GM12892 (cell line): Measurements from ENCODE around the gene DUS4L.

Experiments
- DNase-seq: peaks from one replicate; pipeline ENCODE4 v3.0.0; 2011; ENCODE audit not compliant: insufficient read length
- FAIRE-seq: peaks from 2 replicates; lab custom pipeline; 2011; peaks lifted over from hg19 to GRCh38; lab: Jason Lieb, UNC
- POLR2A ChIP-seq: IDR thresholded peaks from 2 replicates; pipeline ENCODE4 v1.6.1; 2011; ENCODE audit warnings: low read depth, low read length, control low read depth
- POLR2AphosphoS5 ChIP-seq: IDR thresholded peaks from 2 replicates; pipeline ENCODE4 v1.6.1; 2011; ENCODE audit warnings: low read depth, low read length, control low read depth
- TAF1 ChIP-seq: IDR thresholded peaks from 2 replicates; pipeline ENCODE4 v1.6.1; 2011; ENCODE audit warnings: low read depth, mild to moderate bottlenecking, control low read depth, low read length, borderline replicate concordance

DUS4L gene

GRCh38 chr7:107605218-107605815 lies 41.5 kb downstream of the DUS4L start:
- TF ChIP-seq TAF1 (no peak), POLR2AphosphoS5 (no peak), POLR2A (no peak)
- DNase-seq = no peak
- FAIRE-seq = no peak

DNA sequence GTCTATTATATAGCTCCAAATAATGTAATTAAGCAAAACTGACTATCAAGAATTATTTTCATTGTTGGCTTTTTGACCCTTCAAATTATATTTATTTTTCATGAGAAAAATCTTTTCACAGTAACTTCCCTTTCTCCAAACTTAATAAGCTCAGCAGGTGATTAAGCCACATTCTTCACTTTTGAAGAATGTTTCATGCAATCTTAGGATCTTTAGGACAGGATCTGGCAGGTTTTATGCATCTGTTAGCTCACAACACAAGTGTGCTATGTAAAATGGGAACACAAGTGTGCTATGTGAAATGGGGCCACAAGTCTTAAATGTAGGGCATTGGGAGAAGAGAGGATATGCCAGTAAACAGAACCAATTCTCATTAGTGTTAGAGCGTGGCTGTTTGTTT lies 42.5 kb downstream of the DUS4L start:
- no peak for FAIRE-seq
- TF ChIP-seq TAF1 = no peak
- no peak for TF ChIP-seq POLR2AphosphoS5
- TF ChIP-seq POLR2A = no peak
- no peak for DNase-seq

DNA sequence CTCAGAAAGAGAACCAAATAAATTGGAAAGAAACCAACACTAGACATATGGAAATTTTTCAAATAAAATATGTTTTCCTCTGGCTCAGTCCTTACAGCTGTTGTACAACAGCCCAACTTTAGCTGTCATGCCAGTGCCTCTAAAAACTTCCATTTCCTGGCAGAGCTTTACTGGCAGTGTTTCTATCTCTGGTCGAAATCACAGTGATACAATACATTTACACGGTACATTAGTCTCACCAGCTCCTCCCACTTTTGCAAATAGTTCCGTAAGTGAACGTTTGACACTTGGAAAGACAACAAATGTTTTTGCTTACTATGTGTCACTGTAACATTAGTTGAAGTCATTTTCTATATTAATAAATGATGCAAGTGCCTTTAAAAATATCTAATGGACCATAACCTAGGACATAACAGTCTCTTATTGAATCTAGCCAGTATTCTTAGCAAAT lies 46.1 kb downstream of the DUS4L start:
- TF ChIP-seq TAF1 (no peak), POLR2AphosphoS5 (no peak), POLR2A (no peak)
- DNase-seq (no peak), FAIRE-seq (no peak)

DNA sequence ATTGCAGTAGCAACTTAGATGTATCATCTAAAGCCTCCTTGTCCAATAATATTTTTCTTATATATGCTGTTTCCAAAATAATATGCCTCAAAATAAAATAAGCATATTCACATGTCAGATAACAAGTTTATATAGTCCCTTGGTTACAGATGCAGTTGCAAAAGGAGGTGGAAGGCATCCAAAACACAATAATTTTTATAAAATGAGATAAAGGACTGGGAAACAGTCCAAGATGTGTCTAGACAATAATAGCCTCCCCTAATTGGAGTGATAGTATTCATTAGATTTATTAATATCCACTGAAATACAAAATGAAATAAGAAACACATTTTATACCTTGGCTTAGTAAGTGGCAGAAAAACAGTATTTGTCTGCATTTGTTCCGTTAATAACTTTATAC lies 46.6 kb downstream of the DUS4L start:
- DNase-seq (no peak), FAIRE-seq (no peak)
- TF ChIP-seq POLR2A (no peak), POLR2AphosphoS5 (no peak)

- DNase-seq (no peak), FAIRE-seq (no peak)
- TF ChIP-seq POLR2AphosphoS5 (no peak), TAF1 (no peak), POLR2A (no peak)
Measured at GRCh38 chr7:107613439-107613838, 49.7 kb downstream of the DUS4L start.

DNA sequence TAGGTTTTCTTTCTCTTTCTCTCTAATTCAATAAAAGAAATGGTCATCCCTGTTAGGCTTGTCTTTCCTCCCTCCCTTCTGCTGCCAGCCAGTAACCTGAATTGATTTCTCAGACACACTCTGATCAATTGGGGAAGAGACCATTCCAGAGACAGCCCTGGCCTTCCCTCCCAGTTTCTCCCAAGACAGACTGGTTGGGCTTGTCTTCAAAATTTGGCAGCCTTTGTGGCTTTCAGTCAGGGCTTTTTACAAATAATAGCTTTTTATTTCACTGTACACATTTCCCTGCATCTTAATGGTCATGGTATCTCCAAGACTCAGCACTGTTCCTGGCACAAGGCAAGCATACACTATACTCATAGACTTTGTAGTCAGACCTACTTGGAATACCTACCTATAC lies 50.2 kb downstream of the DUS4L start:
- TF ChIP-seq POLR2A = no peak
- no peak for TF ChIP-seq TAF1
- no peak for TF ChIP-seq POLR2AphosphoS5
- no peak for FAIRE-seq
- DNase-seq = no peak

GRCh38 chr7:107614425-107614824 lies 50.7 kb downstream of the DUS4L start:
- TF ChIP-seq TAF1 (no peak), POLR2AphosphoS5 (no peak), POLR2A (no peak)
- DNase-seq (no peak), FAIRE-seq (no peak)

- DNase-seq (no peak), FAIRE-seq (no peak)
- TF ChIP-seq TAF1 = no peak
- TF ChIP-seq POLR2A = no peak
Measured at GRCh38 chr7:107615910-107616680, 52.3 kb downstream of the DUS4L start.

GRCh38 chr7:107622429-107622828 lies 58.7 kb downstream of the DUS4L start:
- FAIRE-seq (no peak), DNase-seq (no peak)
- no peak for TF ChIP-seq POLR2A

GRCh38 chr7:107622894-107623293 lies 59.1 kb downstream of the DUS4L start:
- DNase-seq (no peak), FAIRE-seq (no peak)
- TF ChIP-seq POLR2A = no peak
- TF ChIP-seq TAF1 = no peak
- no peak for TF ChIP-seq POLR2AphosphoS5

- no peak for FAIRE-seq
- DNase-seq = no peak
- no peak for TF ChIP-seq POLR2AphosphoS5
- TF ChIP-seq POLR2A = no peak
- no peak for TF ChIP-seq TAF1
Measured at GRCh38 chr7:107627002-107627401, 63.2 kb downstream of the DUS4L start.
